GM18909 (cell line): Measurements from ENCODE around the gene OAF.

Source experiments
- ATAC-seq: cut with Tn5 transposase; IDR thresholded peaks from one replicate; pipeline ENCODE4 v1.9.1; 2021; ENCODE audit warnings: mild to moderate bottlenecking; ENCODE audit not compliant: unreplicated experiment, poor library complexity

OAF gene

DNA sequence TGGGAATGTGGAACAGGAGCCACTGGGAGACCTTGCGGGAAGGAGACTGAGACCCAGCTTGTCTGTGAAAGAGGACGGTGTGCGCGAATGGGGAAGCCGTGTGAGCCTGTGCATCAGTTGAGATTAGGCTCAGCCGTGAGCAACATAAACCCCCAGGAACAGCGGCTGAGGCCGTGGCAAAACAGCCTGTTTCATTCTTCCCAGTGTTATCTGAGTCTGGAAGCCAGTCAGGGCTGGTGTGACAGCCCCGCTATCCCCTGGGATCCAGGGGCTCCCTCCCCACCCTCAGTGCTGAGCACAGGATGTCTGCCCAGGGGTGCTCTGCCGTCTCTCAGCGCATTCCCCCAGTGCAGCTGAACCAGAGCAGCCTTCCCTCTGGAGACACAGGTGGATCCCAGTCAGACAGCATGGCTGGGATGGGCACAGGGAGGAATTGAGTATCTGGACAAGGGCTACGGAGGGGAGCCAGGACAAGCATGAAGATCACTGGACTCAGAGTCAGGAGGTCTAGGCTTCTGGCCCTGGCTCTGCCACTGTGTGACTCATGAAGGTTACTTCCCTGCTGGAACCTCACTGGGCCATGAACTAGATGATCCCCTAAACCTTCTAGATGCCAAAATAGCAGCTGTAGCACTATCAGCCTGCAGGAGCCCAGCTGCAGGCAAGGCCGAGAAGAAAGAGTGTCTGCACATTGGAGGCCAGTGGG, 8.6 kb downstream of the OAF start:
- ATAC-seq = no peak

DNA sequence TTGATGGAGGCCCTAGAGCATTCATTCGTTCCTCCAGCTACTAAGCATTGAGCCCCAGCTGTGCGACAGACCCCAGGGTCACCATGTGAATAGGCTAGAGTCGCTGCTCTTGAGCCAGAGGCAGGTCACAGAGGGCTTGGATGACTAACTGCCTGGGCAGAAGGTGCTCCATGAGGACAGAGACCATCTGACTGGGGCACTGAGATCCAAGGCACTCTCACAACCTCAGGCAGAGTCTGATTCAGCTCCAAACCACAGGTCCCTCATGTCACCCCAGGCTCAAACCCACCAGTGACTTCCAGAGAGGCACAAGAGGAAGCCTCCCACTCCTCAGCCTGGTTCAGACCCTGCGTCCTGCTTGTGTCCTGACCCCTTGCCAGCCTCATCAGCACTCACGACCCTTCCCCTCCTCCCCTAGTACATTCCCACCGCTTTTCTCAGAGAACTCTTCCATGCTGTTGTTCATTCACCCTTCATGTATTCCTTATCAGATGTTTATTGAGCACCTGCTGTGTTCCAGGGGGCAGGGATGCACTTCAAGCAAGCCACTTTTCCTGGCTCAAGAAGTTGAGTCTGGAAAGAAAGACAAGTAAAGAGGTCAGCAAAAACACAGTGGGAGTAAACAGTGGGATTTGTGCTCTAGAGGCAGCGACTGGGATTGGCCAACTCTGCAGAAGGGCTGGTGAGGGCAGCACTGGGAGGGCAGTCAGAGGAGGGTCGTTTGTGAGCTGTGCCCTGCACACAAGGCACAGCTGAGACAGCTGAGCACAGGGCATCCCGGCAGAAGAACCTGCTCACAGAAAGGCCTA, 9.3 kb downstream of the OAF start:
- ATAC-seq = no peak

DNA sequence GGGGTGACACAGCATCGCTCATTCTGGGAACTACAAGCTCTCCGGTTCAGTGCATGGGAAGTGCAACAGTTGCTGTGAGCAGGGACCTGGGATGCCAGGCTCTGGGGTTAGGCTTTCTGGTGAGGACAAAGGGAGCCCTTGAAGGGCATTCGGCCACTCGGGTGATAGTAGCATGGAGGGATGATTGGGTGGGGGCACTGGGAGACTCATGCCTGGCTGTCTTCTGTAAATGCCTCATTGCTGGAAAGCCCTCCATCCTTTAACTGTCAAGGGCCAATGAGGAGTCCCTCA, 9.9 kb downstream of the OAF start:
- no peak for ATAC-seq

DNA sequence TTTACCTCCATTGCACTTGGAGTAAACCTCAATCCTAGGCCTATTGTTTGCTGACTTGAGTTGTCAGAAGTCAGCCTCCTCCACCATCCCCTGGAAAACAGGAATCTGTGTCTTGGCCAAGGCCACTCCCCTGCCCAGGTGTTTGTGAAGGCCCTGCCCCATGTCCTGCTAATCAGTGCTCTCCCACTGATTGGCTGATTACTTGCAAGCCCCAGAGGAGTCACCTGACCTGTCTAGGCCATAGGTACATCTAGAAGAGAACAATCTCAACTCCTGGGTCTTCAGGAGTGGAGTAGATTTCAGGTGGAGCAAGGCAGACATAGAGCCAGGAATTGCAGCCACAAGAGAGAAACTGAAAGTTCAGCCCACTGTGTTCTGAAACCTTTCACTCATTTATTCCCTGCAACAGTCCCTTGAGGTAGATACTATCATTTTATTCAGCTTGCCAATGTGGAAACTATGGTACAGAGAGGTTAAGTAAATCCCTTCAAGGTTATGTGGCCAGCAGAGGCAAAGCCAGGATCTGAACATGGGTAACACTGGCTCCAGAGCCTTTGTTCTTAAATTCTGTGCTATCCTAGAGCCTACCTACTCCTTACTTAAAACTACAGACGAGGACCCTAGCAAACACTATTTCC, 10.4 kb downstream of the OAF start:
- ATAC-seq = no peak

DNA sequence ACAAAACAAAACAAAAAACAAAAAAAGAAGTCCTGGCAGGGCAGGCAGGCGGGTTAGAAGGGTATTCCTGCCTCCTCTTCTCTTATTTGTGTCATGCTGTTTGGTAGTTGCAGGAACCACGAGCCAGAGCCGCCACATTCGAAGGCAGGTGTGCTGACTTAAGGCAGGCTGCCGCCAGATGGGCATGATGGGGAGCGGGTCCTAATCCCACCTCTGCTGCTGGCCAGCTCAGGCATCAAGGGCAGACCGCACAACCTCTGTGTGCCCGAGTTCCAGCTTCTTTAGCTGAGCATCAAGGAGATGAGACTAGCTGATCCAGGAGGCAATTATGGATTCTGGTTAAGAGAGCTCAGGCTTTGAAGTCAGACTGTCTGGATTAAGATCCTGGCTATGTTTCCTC, 12.1 kb downstream of the OAF start:
- no peak for ATAC-seq

DNA sequence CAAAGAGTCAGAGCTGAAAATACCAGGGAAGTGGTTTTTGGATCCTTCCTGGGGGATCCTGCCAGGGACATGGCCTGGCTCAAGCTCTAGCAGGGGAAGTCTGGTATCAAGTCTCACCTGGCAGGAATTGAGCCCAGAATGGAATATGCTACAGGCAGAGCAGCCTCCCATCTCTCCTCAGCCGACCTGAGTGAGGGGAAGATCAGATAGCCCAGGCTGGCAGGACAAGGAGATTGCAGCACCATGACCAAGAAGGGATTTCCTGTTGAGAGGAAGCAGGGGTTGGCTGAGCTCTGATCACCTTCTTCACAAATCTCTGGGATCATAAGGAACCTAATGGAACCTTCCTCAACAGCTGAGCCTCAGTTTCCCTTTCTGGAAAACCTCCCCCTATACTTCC, 13.0 kb downstream of the OAF start:
- no peak for ATAC-seq

DNA sequence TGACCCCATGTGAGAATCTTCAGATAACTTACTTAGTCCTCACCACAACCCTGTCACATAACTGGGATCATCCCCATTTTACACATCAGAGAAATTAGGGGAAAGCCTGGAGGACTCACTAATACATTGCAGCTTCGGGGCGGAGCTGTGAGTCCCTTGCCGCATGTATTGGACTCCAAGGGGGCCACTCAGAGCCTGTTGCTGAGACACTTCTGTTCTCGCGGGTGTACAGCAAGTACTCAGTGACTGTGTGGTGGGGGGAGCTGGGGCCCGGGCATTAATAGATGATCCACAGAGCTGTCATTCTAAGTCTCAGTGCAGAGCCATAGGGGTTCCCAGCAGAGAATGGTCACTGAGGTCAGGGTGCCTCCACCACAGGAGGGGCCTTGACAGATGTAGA, 13.5 kb downstream of the OAF start:
- no peak for ATAC-seq

DNA sequence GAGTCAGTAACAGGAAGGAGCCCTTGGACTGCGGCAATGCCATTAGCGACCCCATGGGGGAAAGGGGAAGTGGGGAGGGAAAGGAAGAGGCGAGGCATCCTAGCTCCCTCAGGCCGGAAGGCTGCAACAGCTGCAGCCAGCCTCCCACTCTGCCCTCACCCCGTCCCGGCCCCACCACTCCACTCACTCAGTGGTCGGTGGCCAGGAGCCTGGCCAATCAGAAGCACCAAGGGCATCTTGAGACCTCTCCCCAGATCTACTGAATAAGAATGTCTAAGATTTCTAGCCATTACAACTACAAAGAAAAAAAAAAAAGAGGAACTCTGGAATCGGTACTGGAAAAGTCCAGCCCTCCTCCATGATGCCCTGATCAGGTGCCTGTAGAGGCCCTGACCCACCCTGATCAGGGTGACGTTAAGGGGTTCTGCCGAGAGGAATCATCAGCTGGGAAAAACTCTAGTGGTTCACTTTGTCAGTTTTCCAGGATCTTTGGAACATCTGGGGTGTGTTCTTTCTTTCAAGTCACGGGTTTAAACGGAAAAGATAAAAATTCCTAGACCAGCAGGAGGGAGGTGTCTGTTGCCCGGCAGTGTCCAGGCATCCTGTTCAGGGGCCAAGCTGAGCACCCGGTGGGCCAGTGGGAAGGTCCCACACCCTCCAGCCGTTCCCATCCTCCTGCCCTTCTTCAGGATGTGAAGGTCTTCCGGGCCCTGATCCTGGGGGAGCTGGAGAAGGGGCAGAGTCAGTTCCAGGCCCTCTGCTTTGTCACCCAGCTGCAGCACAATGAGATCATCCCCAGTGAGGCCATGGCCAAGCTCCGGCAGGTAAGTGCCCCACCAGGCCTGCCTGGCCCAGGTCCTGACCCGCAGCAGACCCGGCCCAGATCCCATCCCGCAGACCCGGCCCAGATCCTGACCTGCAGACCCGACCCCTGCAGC, 14.4 kb downstream of the OAF start:
- no peak for ATAC-seq

DNA sequence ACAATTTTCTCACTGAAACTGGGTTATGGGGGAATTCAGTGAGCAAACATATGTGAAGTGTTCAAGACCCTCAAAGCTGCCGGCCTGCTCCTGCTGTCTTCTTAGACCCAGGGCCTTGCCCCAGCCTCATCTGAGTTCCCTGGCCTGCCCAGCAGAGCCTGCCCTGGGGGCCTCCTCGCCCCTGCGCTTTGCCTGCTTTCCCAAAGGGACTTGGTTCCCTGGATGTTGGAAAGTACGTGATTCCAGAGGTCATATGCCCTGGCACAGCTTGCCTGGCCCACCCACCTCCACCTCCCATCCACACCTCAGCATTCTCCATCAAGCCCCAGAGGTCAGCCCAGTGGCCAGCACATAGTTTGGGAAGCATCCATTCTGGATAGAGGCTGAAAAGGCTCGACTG, 15.4 kb downstream of the OAF start:
- ATAC-seq = no peak

DNA sequence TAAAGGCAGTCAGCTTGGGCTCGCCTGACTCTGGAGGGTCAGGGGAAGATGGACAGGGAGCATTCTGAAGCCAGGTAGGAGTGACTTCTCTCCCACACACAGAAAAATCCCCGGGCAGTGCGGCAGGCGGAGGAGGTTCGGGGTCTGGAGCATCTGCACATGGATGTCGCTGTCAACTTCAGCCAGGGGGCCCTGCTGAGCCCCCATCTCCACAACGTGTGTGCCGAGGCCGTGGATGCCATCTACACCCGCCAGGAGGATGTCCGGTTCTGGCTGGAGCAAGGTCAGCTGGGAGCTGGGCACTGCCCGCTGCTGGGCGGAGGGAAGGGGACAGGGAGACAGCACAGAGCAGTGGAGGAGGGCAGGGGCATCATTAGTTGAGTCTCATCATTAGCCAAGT, 15.9 kb downstream of the OAF start:
- no peak for ATAC-seq

DNA sequence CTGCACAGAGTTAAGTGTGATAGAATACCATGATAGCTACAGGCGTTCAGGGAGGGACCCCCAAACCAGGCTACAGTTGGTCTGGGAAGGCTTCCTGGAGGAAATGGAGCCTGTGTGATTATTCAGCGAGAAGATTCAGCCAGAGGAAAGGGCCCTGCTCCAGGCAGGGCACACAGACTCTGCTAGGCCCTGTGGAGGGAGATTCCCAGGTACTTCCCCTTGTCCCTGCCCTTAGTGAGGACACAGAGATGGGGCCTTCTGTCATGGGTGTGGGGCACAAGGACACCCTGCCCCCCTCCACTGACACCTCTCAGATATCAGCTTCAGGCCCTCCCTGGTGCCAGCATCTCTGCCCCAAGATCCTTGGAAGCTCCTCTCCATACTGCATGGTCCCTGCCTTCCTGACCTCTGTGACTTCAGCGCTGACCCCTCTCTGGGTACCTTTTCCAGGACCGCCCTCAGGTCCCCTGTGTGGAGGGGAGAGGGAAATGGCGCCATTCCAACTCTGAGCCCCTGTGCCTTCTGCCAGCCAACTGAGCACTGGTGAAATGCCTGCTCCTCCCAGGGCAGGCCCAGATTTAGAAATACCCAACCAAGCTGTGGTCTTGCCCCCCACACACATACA, 16.5 kb downstream of the OAF start:
- ATAC-seq = no peak

DNA sequence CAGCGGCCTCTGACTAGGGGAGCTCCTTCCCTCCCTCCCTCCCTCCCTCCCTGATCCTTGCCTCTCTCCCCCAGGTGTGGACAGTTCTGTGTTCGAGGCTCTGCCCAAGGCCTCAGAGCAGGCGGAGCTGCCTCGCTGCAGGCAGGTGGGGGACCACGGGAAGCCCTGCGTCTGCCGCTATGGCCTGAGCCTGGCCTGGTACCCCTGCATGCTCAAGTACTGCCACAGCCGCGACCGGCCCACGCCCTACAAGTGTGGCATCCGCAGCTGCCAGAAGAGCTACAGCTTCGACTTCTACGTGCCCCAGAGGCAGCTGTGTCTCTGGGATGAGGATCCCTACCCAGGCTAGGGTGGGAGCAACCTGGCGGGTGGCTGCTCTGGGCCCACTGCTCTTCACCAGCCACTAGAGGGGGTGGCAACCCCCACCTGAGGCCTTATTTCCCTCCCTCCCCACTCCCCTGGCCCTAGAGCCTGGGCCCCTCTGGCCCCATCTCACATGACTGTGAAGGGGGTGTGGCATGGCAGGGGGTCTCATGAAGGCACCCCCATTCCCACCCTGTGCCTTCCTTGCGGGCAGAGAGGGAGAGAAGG, 18.1 kb downstream of the OAF start:
- ATAC-seq = no peak

DNA sequence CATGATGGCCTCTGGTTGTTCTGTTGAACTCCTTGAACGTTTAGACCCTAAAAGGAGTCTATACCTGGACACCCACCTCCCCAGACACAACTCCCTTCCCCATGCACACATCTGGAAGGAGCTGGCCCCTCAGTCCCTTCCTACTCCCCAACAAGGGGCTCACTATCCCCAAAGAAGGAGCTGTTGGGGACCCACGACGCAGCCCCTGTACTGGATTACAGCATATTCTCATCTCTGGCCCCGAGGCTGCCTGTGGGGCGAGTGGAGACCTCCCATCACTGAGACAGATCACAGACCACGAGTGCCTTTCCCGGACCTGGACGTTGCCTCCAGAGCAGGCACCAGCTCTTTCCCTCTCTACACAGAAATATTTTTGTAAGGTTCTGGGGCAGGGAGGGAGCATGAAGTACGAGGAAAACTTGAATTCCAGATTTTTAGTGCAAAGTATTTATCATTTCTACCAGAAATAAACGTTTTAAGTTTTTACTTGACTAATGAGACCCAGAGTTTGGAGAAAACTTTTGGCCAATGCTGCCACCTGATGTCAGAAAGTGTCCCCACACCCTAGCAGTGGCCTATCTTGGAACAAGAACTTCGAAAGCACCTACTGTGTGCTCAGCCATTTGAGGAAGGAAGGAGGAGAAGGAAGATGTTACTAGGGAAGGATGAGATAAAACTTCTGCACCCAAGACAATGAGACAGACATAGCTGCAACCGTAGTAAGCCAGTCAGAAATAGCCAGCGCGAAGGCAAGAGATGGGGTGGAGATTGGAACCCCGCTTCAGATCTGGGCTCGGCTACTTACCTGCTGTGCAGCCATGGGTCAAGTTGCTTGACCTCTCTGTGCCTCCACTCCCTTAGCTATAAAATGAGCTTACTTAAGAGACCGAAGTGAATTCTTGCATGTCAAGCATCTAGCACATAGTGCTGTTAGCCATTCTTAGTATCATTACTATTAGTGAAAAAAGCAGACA, 18.9 kb downstream of the OAF start:
- no peak for ATAC-seq

DNA sequence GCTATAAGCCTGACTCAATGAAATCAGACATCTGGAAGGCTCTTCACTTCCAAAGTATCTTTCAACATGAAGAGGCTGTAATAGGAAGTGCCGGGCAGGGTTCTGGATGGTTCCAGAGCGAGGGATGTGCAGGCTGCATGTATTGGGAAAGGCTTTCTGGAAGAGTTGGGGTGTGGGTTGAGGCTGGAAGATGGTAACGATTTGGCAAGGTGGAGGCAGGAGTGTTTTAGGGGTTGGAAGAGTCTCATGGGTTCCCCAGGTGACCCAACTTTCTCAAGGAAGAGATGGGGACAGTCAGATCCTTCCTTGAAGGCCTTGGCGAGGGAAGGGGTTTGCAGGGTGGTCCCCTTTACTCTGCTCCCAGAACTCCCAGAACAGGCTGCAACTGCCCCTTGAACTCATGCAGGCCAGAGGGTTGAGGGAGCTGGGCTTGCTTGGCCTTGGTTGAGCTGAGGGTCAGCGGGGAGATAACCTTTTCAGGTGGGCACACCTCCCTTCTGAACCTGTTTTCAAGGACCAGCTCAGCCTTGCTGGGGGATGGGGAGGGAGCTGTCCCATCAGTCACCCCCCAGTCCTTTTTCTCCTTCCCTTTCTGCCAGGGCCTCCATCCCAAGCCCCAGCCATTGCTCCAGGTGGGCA, 19.7 kb downstream of the OAF start:
- no peak for ATAC-seq

DNA sequence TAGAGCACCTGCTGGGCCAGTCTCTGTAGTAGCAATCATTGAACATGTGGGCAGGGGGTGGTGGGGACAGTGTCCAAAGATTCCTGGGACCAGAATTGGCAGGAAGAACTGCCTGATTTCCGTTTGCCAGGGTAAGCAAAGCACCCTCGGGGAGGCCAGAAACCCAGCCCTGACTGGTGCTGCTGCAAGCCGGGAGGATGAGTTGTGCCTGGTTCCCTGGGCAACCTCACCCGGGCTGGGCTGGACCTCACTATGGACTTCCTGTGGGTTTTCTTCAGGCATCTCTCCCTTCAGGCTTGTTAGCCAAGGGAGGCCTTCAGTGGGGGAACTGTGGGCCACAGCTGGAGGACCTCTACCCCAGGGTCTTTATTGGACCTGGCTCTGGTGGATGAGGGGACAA, 21.1 kb downstream of the OAF start:
- ATAC-seq = no peak

DNA sequence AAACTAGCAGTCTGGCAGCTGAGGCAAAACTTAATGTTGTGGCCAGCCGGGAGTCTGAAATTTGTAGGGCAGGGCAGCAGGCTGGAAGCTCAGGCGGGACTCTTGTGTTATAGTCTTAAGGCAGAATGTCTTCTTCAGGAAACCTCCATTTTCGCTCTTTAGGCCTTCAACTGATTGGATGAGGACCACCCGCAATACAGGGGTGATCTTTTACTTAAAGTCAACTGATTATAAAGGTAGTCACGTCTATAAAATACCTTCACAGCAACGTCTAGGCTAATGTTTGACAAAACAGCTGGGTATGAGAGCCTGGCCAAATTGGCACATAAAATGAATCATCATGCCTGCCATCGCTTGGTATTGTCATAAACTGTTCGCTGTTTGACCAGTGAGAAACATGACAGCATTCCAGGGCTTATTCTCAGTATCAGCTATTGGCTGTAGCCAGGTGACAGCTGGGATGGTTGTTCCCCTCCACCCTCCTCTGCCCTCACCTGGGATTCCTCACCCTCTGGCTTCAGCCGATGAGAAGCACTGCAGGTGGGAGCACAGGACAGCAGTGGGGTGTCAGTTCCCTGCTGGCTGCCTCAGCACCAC, 22.5 kb downstream of the OAF start:
- no peak for ATAC-seq

DNA sequence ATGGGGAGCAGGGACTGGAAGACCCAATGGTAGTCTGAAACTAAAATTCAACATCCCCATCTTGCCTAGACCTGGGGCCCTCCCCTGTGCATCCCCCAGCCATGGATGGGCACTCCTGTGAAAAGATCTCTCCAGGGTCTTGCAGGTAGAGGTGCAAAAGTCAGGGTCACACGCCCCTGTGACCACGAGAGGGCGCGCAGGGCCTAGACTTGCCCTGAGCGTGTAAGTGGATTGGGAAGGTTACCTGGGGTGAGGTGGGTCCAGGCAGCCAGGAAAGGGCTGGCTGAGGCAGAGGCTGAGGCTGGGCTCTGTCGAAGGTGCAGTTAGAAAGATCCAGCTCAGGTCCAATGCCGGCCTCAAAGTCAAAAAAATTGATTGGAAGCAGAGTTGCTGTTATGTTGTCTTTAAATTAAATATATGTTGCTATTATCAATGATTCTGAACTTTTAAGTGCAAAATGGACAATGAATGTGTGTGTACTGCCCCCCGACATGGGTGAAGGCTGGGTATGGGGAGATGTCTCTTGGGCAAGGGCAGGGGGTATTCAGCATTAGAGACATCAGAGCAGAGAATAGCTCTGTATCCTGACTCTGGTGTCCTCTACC, 24.3 kb downstream of the OAF start:
- ATAC-seq = no peak
